Uterus (tissue), 2 donors: ENCODE measurements around the gene MFNG.

ENCODE experiments used
- POLR2A ChIP-seq, 2 donors: fragments of 450-650 bp; IDR thresholded peaks; one replicate each; pipeline ENCODE4 v1.6.1; 2016; ENCODE audit warnings: antibody characterized with exemption in 2 of 2, mild to moderate bottlenecking in 1 of 2, moderate library complexity in 1 of 2
- TF ChIP-seq, protein P1 (sequence below), 4 experiments: fragments of 200-600 bp in 2 of 4; fragments of 450-650 bp in 2 of 4; sonication (generic) in 2 of 4; IDR thresholded peaks; one replicate each; pipeline ENCODE4 v1.5.1; 2016 to 2019; ENCODE audit warnings: antibody characterized with exemption in 4 of 4, mild to moderate bottlenecking in 2 of 4, moderate library complexity in 1 of 4

DNA sequence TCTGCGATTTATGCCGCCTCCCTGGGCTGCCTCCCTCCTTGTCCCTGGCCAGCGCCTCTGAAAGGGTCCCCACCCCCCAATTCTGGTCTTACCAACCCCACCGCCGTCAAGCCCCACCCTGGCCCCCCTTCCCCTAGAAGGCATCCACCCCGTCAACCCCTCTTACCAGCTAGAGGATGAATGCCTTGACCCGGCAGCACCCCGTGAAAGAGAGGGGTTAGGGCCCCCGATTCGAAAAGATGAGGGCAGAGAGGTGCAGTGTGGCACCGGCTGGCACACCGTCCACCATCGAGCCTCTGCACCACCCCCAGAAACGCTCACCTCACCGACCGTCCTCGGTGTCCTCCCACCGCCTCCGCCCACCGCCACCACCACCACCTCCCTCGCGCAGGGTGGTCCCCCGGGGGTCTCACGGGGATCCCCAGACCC lies 59.5 kb downstream of the MFNG start:
- no peak for TF ChIP-seq POLR2A (IDR thresholded peaks at IDR 0.05)
- TF ChIP-seq, protein P1, sequence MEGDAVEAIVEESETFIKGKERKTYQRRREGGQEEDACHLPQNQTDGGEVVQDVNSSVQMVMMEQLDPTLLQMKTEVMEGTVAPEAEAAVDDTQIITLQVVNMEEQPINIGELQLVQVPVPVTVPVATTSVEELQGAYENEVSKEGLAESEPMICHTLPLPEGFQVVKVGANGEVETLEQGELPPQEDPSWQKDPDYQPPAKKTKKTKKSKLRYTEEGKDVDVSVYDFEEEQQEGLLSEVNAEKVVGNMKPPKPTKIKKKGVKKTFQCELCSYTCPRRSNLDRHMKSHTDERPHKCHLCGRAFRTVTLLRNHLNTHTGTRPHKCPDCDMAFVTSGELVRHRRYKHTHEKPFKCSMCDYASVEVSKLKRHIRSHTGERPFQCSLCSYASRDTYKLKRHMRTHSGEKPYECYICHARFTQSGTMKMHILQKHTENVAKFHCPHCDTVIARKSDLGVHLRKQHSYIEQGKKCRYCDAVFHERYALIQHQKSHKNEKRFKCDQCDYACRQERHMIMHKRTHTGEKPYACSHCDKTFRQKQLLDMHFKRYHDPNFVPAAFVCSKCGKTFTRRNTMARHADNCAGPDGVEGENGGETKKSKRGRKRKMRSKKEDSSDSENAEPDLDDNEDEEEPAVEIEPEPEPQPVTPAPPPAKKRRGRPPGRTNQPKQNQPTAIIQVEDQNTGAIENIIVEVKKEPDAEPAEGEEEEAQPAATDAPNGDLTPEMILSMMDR (IDR thresholded peaks at IDR 0.05) = no peak
